Astrocyte (in vitro differentiated cells and primary cell): ENCODE data around the gene ACOT4. TPM values are rescaled to one million over a fixed set of nuclear protein-coding genes. Genes with fewer than 3 reads are reported as not detected.
A peak's percentile ranks its signal among the peaks of the same experiment; 100 is the strongest.

Experiments
- DNase-seq: peaks from one replicate; pipeline ENCODE4 v3.0.0-alpha.2; 2010; ENCODE audit warnings: low read depth
- FAIRE-seq: peaks from 2 replicates; lab custom pipeline; 2011; peaks lifted over from hg19 to GRCh38; lab: Jason Lieb, UNC
- H2AFZ ChIP-seq: 2 replicates; pipeline ENCODE4 v1.6.0; 2012; ENCODE audit warnings: low read depth, low read length, inconsistent platforms
- H3K27ac ChIP-seq: 2 replicates; pipeline ENCODE4 v1.5.1; 2011; ENCODE audit warnings: low read depth, low read length, inconsistent platforms
- H3K27me3 ChIP-seq: 2 replicates; pipeline ENCODE4 v1.6.0; 2011; ENCODE audit warnings: low read length, inconsistent platforms; ENCODE audit not compliant: insufficient read depth
- H3K36me3 ChIP-seq: 2 replicates; pipeline ENCODE4 v1.5.1; 2011; ENCODE audit warnings: low read length, inconsistent platforms; ENCODE audit not compliant: insufficient read depth
- H3K4me1 ChIP-seq: 2 replicates; pipeline ENCODE4 v1.5.1; 2011; ENCODE audit warnings: low read length, inconsistent platforms; ENCODE audit not compliant: insufficient read depth
- H3K4me2 ChIP-seq: 2 replicates; pipeline ENCODE4 v1.6.0; 2012; ENCODE audit warnings: low read length, inconsistent platforms
- H3K4me3 ChIP-seq: 2 replicates; pipeline ENCODE4 v1.5.1; 2011; ENCODE audit warnings: low read depth, mild to moderate bottlenecking, low read length, inconsistent platforms; ENCODE audit not compliant: insufficient read depth
- H3K79me2 ChIP-seq: 2 replicates; pipeline ENCODE4 v1.6.0; 2012; ENCODE audit warnings: mild to moderate bottlenecking, low read length, inconsistent platforms; ENCODE audit not compliant: insufficient read depth
- H3K9ac ChIP-seq: 2 replicates; pipeline ENCODE4 v1.6.0; 2012; ENCODE audit warnings: mild to moderate bottlenecking, low read length, inconsistent platforms
- H3K9me3 ChIP-seq: 2 replicates; pipeline ENCODE4 v1.5.1; 2012; ENCODE audit warnings: low read depth, mild to moderate bottlenecking, low read length, inconsistent platforms; ENCODE audit not compliant: insufficient read depth
- H4K20me1 ChIP-seq: 2 replicates; pipeline ENCODE4 v1.6.0; 2012; ENCODE audit warnings: low read length, inconsistent platforms; ENCODE audit not compliant: insufficient read depth
- H3K27ac Mint-ChIP-seq: one replicate; pipeline ENCODE4 v1.8.0; 2021; ENCODE audit warnings: mild to moderate bottlenecking, mixed read lengths; ENCODE audit not compliant: unreplicated experiment
- H3K27me3 Mint-ChIP-seq: one replicate; pipeline ENCODE4 v1.8.0; 2021; ENCODE audit warnings: low read depth, mixed read lengths; ENCODE audit not compliant: unreplicated experiment
- H3K36me3 Mint-ChIP-seq: one replicate; pipeline ENCODE4 v1.8.0; 2021; ENCODE audit warnings: low read depth, mixed read lengths; ENCODE audit not compliant: unreplicated experiment
- H3K4me1 Mint-ChIP-seq: one replicate; pipeline ENCODE4 v1.8.0; 2021; ENCODE audit warnings: low read depth, mixed read lengths; ENCODE audit not compliant: unreplicated experiment
- H3K4me3 Mint-ChIP-seq: one replicate; pipeline ENCODE4 v1.8.0; 2021; ENCODE audit warnings: mild to moderate bottlenecking, moderate library complexity, mixed read lengths; ENCODE audit not compliant: unreplicated experiment
- H3K9me3 Mint-ChIP-seq: one replicate; pipeline ENCODE4 v1.8.0; 2021; ENCODE audit warnings: mild to moderate bottlenecking, mixed read lengths; ENCODE audit not compliant: unreplicated experiment
- EZH2 ChIP-seq: IDR thresholded peaks from 2 replicates; pipeline ENCODE4 v1.6.1; 2012; ENCODE audit warnings: mild to moderate bottlenecking, low read length, inconsistent platforms; ENCODE audit not compliant: insufficient read depth
- total RNA-seq: library from RNA; stranded (reverse); gene quantifications from 2 replicates; pipeline ENCODE4 v1.2.1, GENCODE V29; 2021
- TF ChIP-seq, protein P1 (sequence below): IDR thresholded peaks from 2 replicates; pipeline ENCODE4 v1.5.1; 2011; ENCODE audit warnings: low read depth, mild to moderate bottlenecking, inconsistent platforms, low read length, moderate library complexity; ENCODE audit not compliant: insufficient read depth

Gene ACOT4
- total RNA-seq, 1 donor from 2014 or later: 0.14 TPM

DNA sequence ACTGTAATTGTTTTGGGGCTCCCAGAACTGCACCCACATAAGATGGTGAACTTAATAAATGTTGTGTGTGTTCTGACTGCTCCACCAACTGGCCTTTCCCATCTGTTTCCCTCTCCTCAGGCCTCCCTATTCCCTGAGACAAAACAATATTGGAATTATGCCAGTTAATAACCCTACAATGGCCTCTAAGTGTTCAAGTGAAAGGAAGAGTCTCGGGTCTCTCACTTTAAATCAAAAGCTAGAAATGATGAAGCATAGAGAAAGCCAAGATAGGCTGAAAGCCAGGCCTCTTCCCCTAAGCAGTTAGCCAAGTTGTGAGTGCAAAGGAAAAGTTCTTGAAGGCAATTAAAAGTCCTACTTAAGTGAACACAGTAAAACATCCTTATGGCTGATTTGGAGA is 34.0 kb downstream of the ACOT4 start:
- no peak overlapping the region for H3K4me2 ChIP-seq
- Mint-ChIP-seq H3K9me3 (no peaks in the 10 kb centered on the region), H3K27ac (no peak overlapping the region), H3K36me3 (peaks cover 2% of the 10 kb centered on the region), H3K4me1 (no peaks in the 10 kb centered on the region), H3K4me3 (peak overlapping the region; percentile 34), H3K27me3 (peaks cover 7% of the 10 kb centered on the region)
- no peaks in the 10 kb centered on the region for H3K36me3 ChIP-seq
- H3K9me3 ChIP-seq: no peaks in the 10 kb centered on the region
- FAIRE-seq: no peak
- H3K27me3 ChIP-seq: no peaks in the 10 kb centered on the region
- no peak overlapping the region for H3K9ac ChIP-seq
- no peaks in the 10 kb centered on the region for H3K4me1 ChIP-seq
- TF ChIP-seq, protein P1, sequence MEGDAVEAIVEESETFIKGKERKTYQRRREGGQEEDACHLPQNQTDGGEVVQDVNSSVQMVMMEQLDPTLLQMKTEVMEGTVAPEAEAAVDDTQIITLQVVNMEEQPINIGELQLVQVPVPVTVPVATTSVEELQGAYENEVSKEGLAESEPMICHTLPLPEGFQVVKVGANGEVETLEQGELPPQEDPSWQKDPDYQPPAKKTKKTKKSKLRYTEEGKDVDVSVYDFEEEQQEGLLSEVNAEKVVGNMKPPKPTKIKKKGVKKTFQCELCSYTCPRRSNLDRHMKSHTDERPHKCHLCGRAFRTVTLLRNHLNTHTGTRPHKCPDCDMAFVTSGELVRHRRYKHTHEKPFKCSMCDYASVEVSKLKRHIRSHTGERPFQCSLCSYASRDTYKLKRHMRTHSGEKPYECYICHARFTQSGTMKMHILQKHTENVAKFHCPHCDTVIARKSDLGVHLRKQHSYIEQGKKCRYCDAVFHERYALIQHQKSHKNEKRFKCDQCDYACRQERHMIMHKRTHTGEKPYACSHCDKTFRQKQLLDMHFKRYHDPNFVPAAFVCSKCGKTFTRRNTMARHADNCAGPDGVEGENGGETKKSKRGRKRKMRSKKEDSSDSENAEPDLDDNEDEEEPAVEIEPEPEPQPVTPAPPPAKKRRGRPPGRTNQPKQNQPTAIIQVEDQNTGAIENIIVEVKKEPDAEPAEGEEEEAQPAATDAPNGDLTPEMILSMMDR: no peak
- no peak for TF ChIP-seq EZH2
- no peak overlapping the region for H2AFZ ChIP-seq
- H3K4me3 ChIP-seq: no peak overlapping the region
- H3K79me2 ChIP-seq: no peaks in the 10 kb centered on the region
- no peaks in the 10 kb centered on the region for H4K20me1 ChIP-seq
- peak; percentile 9 for DNase-seq
- no peak overlapping the region for H3K27ac ChIP-seq

DNA sequence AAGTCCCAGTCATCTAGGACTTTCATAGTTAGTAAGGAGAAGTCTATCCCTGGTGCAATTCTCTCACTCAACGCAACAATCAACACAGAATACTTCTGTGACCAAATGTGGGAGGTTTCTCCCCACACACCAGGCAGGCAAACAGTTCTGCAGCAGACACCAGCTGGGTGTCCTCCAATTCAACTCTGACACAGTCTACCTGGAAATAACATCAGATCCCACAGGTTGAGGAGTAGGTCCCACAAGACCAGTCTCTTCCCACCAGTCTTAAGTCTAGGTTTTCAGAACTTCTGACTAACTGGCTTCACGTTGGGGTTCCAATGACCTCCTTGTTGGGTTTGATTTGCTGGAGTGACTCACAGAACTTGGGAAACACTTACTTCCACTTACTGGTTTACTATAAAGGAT is 35.5 kb downstream of the ACOT4 start:
- Histone ChIP-seq H4K20me1 (no peaks in the 10 kb centered on the region), H3K27me3 (no peaks in the 10 kb centered on the region), H3K9ac (no peak overlapping the region), H3K9me3 (no peaks in the 10 kb centered on the region), H3K27ac (no peak overlapping the region), H3K4me2 (no peak overlapping the region), H3K36me3 (no peaks in the 10 kb centered on the region), H3K79me2 (no peaks in the 10 kb centered on the region), H2AFZ (no peak overlapping the region), H3K4me1 (no peaks in the 10 kb centered on the region), H3K4me3 (no peak overlapping the region)
- no peaks in the 10 kb centered on the region for H3K4me1 Mint-ChIP-seq
- H3K36me3 Mint-ChIP-seq: peaks cover 2% of the 10 kb centered on the region
- FAIRE-seq (no peak), DNase-seq (no peak)
- peaks cover 7% of the 10 kb centered on the region for H3K27me3 Mint-ChIP-seq
- TF ChIP-seq EZH2: no peak
- TF ChIP-seq, protein P1: no peak
- H3K27ac Mint-ChIP-seq: no peak overlapping the region
- H3K9me3 Mint-ChIP-seq: no peaks in the 10 kb centered on the region
- H3K4me3 Mint-ChIP-seq: no peak overlapping the region

DNA sequence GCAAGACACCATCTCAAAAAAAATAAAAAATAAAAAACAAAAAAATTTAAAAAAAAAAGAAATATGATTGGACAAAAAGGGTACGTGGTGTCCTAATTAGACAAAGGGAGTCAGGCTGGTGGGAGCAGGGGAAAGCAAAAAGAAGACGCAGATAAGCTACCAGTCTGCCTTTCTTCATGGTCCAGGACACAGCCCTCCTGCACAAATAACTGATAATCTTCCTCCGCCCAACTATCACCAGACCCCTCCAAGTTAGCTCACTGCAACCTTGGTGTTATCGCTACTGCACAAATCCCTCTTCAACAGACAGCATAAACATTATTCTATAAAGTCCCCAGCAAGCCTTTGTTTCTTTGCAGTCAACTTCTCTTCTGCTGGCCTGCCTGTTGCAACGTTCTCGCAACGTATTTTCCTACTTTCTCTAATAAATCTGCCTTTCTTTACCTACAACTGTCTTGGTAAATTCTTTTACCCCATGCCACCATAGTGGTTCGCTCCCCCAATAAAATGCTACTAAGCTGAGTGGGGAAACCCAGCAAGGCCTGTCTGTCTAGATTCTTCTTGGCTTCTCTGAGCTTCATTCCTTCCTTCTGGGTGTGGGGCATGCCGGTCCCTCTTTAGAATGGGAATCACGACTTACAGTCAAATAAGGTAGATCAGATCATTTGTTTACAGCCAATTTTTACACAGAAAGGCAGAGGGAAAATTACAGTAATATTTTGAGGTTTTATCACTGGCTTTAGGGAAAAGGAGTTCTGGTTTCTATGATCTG is 38.5 kb downstream of the ACOT4 start:
- Histone ChIP-seq H4K20me1 (no peaks in the 10 kb centered on the region), H2AFZ (no peak overlapping the region), H3K4me1 (peaks cover 11% of the 10 kb centered on the region), H3K79me2 (no peaks in the 10 kb centered on the region), H3K27me3 (no peaks in the 10 kb centered on the region), H3K4me3 (no peak overlapping the region), H3K4me2 (no peak overlapping the region), H3K9ac (no peak overlapping the region), H3K9me3 (no peaks in the 10 kb centered on the region), H3K27ac (no peak overlapping the region), H3K36me3 (no peaks in the 10 kb centered on the region)
- no peak for DNase-seq
- H3K9me3 Mint-ChIP-seq: no peaks in the 10 kb centered on the region
- no peaks in the 10 kb centered on the region for H3K4me1 Mint-ChIP-seq
- no peak for TF ChIP-seq EZH2
- TF ChIP-seq, protein P1: no peak
- no peak for FAIRE-seq
- peaks cover 12% of the 10 kb centered on the region for H3K27me3 Mint-ChIP-seq
- no peak overlapping the region for H3K4me3 Mint-ChIP-seq
- H3K27ac Mint-ChIP-seq: no peak overlapping the region
- no peaks in the 10 kb centered on the region for H3K36me3 Mint-ChIP-seq
